ENCODE results near the gene ERFE. TPM values are rescaled to one million over a fixed set of nuclear protein-coding genes. Genes with fewer than 3 reads are reported as not detected.

ERFE gene
- total RNA-seq, 4 donors from 2014 or later = 0.85 TPM; not detected in 3

DNA sequence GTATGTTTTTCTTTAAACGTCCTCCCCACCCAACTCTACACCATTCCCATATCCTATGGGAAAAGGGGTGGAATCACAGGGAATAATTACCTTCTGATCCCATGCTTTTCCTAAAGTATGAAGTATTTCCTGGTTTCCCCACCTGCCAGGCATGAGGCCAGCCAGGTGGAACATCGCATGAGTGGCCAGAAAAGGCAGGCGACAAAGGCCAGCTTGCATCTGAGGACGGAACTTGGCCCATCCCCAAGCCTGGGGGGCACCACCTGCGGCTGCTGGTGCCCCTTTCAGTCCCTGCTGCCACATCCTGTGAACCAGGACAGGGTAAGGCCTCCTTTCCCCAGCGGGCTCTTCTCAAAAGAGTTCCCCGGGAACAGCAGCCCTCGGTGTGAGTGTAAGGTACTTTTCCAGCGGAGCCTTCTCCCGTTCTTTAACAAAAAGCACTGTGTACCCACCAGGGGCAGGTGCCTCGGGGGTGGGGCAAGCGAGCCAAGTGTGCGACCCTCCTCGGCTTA is 1.2 kb upstream of the ERFE start:
- TF ChIP-seq, protein P1, sequence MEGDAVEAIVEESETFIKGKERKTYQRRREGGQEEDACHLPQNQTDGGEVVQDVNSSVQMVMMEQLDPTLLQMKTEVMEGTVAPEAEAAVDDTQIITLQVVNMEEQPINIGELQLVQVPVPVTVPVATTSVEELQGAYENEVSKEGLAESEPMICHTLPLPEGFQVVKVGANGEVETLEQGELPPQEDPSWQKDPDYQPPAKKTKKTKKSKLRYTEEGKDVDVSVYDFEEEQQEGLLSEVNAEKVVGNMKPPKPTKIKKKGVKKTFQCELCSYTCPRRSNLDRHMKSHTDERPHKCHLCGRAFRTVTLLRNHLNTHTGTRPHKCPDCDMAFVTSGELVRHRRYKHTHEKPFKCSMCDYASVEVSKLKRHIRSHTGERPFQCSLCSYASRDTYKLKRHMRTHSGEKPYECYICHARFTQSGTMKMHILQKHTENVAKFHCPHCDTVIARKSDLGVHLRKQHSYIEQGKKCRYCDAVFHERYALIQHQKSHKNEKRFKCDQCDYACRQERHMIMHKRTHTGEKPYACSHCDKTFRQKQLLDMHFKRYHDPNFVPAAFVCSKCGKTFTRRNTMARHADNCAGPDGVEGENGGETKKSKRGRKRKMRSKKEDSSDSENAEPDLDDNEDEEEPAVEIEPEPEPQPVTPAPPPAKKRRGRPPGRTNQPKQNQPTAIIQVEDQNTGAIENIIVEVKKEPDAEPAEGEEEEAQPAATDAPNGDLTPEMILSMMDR (IDR thresholded peaks at IDR 0.05; ENCODE audit: low read depth) = no peak

DNA sequence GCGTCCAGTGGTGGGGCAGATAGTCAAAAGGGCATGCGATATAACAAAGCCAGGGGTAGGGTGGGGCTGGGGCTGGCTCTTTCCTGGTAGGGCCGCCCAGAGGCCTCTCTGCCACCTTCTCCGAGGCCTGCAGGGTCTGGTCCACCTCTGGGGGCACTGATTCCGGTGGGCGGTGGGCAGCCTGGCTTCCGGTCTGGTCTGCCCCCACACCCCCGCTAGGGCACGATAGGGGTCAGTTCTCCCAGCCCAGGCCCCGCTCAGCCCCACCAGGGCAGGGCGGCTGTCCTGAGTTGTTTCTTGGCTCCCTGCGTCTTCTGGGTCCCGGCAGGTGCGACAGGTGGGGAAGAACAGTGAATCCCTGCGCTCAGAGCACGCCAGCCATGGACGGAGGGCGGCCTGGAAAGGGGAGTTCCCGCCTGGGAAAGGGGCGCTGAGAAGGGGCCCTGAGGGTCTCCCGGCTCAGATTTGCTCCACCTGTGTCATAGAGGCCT is 707 bp upstream of the ERFE start:
- TF ChIP-seq, protein P1 (IDR thresholded peaks at IDR 0.05; ENCODE audit: low read depth) = no peak

DNA sequence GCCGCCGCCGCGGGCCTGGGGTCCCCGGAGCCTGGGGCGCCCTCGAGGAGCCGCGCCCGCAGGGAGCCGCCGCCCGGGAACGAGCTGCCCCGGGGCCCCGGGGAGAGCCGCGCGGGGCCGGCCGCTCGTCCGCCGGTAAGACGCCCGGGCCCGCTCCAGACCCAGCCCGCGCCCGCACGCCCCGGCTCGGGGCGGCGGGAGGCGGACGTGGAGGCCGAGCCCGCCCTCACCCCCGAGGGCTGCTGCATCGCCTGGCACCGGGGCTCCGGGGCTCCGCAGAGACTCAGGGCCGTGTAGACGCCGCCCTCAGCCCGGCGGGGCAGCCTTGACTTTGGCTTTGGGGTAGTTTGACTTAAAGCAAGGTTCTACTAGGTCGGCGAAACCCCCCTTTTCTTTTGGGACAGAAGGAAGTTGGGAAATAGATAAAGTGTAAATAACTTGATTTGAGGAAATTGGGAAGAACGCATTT is 335 bp downstream of the ERFE start:
- TF ChIP-seq, protein P1 (IDR thresholded peaks at IDR 0.05; ENCODE audit: low read depth) = no peak

DNA sequence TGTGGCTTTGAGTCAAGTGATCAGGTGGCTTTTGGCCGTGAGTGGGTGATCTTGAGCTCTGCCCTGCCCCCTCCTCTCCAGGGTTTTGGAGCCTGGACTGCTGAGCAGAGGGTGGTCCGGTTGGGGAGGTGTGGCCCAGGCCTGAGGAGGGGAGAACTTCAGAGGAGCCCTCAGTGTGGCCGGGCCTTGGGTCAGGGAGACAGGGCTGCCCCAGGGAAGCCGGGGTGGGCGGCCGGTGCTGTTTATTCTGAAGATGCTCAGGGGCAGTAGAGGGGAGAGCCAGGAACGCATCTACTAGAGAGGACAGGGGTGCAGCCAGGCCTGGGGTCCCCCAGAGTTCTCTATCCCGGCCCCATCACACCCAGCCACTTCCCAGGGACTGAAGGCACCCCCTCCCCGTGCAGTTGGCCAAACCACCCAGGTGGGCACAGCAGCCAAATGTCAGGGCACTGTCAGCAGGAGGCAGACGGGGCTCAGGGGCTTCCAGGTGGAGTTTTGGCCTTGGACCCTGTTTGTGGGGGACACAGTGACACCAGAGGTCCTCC is 963 bp downstream of the ERFE start:
- TF ChIP-seq, protein P1 (IDR thresholded peaks at IDR 0.05; ENCODE audit: low read depth) = no peak

DNA sequence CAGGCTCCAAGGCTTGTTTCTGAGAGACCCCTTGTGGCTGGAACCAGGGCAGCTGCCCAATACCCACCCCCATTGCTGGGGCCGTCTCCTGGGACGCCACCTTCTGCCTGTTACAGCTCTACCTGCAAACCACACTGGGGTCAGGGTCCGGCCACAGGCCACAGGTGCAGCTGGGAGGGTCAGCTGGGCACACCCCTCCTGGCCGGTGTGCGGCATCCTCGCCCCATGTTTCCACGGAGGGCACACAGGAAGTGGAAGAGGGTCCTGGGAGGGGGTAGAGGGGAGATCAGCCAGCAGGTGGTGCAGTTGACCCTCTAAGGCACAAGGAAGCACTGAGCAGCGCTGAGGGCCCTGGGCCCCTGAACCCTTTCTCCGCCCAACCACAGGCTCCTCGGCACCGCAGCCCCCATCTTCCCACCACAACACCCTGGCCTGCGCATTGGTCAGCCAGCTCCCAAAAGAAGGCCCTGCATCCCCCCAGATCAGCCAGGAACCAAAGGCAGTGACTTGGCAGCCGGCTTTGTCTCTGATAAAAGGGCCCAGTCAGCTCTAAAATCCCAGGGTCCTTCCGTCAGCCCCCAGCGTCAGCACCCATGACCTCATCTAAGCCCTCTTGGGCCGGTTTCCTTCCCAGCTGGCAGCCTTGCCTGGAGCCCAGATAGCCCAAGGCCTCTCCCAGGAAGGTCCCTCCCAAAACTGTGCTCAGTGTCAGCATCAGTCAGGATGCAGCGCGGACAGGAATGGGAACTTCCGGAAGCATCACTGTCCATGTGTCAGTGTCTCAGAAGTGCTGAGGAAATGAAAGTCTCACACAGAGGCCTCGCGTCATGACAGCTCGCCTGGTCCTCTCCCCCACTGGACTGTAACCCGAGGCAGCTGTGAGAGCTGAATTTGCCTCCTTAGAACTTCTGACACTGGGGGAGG is 1.7 kb downstream of the ERFE start:
- TF ChIP-seq, protein P1 (IDR thresholded peaks at IDR 0.05; ENCODE audit: low read depth) = no peak

DNA sequence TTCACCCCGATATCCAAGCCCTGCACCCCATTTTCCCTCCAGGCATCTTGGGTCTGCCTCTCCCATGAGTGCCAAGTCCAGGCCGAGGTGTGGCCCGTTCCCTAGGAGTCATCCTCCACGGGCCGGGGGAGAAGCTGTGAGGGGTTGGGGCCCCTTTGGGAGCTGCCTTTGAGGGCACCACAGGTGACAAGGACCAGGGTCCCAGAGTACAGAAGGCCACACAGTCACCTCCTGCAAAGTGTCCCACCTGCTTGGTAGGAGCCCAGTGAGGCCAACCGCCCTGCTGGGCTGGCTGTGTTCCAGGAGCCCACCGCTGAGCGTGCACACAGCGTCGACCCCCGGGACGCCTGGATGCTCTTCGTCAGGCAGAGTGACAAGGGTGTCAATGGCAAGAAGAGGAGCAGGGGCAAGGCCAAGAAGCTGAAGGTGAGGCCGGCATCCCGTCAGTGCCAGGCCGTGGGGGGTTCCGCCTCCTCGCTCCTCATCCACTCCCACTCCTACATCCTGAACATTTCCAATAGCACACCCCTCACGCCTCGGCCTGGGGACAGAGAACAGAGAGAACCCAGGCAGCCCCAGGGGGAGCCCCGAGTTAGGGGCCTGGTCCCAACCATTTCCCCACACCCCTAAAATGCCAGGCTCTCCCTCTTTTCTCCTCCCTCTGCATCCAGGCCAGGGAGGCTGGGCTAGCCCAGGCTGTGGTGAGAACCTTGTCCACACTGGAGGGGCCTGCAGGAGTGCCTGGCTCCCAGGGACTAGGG is 2.7 kb downstream of the ERFE start:
- TF ChIP-seq, protein P1 (IDR thresholded peaks at IDR 0.05; ENCODE audit: low read depth) = no peak

Data from subcutaneous adipose tissue (tissue), 4 donors.